Lower leg skin (tissue), 4 donors: ENCODE measurements around the gene EYS. TPM values are rescaled to one million over a fixed set of nuclear protein-coding genes. Genes with fewer than 3 reads are reported as not detected.

Source experiments
- DNase-seq, 2 donors: peaks; one replicate each; pipeline ENCODE4 v3.0.0-alpha.2; 2019; ENCODE audit warnings: low spot score in 2 of 2
- H3K4me3 ChIP-seq: fragments of 200-600 bp; sonication (generic); 2 replicates; pipeline ENCODE4 v1.5.1; 2017; ENCODE audit warnings: mild to moderate bottlenecking, low read depth; ENCODE audit not compliant: poor library complexity, severe bottlenecking
- POLR2A ChIP-seq, 2 donors: fragments of 450-650 bp; IDR thresholded peaks; one replicate each; pipeline ENCODE4 v1.6.1; 2016 to 2017; ENCODE audit warnings: antibody characterized with exemption in 2 of 2, mild to moderate bottlenecking in 1 of 2, moderate library complexity in 1 of 2
- WGBS, 2 donors: methylation state at CpG; one replicate each; pipeline ENCODE4 v1.1.5; 2018; 5-methylcytosine and 5-hydroxymethylcytosine counted together
- intact Hi-C: fragments of 100-400 bp; cut with DNase I; formaldehyde crosslinking; loops from one replicate; pipeline ENCODE4 v1.15.0; 2023; ENCODE audit warnings: low total_unique reads
- total RNA-seq, 4 donors: library from RNA; depleted of rRNA; stranded (reverse); fragments of >200 nt; gene quantifications; one replicate each; pipeline ENCODE4 v1.1.0, GENCODE V29; 2016
- TF ChIP-seq, protein P1 (sequence below), 3 donors: fragments of 450-650 bp; IDR thresholded peaks; one replicate each; pipeline ENCODE4 v1.5.1; 2016; ENCODE audit warnings: antibody characterized with exemption in 3 of 3, mild to moderate bottlenecking in 3 of 3, moderate library complexity in 2 of 3

The EYS gene
- total RNA-seq, 4 donors from 2014 or later, result 0.04 TPM; not detected in 3

DNA sequence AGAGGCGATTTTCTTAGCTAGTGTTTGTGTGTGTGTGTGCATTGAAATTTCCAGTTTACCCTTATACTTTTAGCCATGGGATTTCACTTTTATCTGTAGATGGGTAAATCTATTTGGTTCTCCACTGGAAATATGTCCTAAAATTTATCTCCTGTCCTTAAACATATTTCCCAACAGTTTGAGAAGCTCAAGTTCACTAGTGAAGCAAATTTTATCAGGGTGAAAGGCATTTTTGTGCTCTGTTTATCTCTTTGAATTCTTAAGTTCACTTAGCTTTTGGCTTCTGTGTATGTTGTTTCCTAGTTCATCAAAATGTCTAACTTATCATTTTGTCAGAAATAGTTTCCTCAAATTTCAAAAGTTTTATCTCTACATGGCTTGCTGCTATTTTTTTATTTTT is 1509.8 kb downstream of the EYS start:
- no peak overlapping the region for H3K4me3 ChIP-seq
- TF ChIP-seq, protein P1, sequence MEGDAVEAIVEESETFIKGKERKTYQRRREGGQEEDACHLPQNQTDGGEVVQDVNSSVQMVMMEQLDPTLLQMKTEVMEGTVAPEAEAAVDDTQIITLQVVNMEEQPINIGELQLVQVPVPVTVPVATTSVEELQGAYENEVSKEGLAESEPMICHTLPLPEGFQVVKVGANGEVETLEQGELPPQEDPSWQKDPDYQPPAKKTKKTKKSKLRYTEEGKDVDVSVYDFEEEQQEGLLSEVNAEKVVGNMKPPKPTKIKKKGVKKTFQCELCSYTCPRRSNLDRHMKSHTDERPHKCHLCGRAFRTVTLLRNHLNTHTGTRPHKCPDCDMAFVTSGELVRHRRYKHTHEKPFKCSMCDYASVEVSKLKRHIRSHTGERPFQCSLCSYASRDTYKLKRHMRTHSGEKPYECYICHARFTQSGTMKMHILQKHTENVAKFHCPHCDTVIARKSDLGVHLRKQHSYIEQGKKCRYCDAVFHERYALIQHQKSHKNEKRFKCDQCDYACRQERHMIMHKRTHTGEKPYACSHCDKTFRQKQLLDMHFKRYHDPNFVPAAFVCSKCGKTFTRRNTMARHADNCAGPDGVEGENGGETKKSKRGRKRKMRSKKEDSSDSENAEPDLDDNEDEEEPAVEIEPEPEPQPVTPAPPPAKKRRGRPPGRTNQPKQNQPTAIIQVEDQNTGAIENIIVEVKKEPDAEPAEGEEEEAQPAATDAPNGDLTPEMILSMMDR (IDR thresholded peaks at IDR 0.05), result no peak
- no peak for TF ChIP-seq POLR2A (IDR thresholded peaks at IDR 0.05)
- no peak for DNase-seq
- 97% methylated on average over 1 of the region's 1 CpG for WGBS, 2 donors
- intact Hi-C loops, result no loop called here

DNA sequence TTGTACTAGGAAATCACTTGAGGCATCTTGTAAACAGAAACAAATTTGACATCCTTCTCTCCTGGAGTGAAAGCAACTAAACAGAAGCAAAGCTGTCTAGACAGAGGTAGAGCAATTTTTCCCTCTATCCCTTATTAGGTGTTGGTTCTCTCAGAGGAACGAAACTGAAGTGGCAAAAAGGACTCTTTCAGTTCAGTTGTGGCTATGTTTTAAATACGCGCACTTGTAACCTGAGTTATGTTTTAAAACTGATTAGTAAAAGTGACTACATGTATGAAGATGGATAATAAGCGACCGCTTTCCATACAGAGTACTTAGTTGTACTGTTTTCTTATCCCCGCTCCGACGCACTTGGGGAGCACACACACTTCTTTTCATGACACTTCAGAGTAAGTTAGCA is 1520.4 kb downstream of the EYS start:
- intact Hi-C loops, result no loop called here
- no peak overlapping the region for H3K4me3 ChIP-seq
- no peak for DNase-seq
- WGBS, 2 donors, result 92 to 95% methylated on average over 8 of the region's 8 CpGs
- TF ChIP-seq, protein P1 (IDR thresholded peaks at IDR 0.05), result no peak
- no peak for TF ChIP-seq POLR2A (IDR thresholded peaks at IDR 0.05)

DNA sequence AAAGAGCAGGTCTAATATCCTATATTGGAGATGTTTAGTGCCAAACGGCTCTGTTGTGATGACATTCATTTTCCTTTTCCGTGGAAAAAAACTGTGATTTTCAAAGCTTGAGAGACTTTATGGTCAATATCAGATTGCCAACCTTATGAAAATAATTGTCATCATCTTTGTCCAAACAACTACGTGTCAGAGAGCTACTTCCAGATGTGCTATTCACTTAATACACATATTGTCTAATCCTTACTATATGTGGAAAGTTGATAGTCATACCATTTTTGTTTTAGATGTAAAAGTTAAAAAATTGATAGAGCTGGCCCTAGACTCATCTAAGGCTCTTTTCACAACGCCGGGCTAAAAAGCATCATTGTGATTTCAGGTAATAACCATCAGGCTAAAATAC is 1521.4 kb downstream of the EYS start:
- no peak for DNase-seq
- no peak for TF ChIP-seq POLR2A (IDR thresholded peaks at IDR 0.05)
- TF ChIP-seq, protein P1 (IDR thresholded peaks at IDR 0.05), result no peak
- 82 to 87% methylated on average over 5 of the region's 5 CpGs for WGBS, 2 donors
- H3K4me3 ChIP-seq, result no peak overlapping the region
- intact Hi-C loops, result no loop called here

DNA sequence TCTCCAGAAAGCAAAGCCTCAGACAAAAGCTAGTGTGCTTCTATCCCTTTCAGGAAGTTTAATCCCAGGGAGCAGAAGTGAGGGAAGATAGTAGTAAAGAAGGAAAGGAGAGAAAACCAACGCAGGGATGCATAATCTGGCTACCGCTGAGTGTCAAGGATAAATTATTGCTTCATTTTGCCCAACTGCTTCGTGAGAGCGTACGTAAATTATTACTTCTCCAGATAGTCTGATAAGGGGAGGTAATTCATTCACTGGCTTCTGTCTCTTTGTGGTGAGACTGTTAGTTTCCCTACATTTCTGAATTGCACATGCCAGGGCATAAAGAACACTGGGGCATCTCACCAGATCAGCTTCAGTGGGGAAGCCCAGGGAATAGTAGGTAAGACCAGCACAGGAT is 1531.7 kb downstream of the EYS start:
- 39 to 51% methylated on average over 5 of the region's 5 CpGs for WGBS, 2 donors
- H3K4me3 ChIP-seq, result no peak overlapping the region
- intact Hi-C loops, result no loop called here
- no peak for DNase-seq
- TF ChIP-seq, protein P1 (IDR thresholded peaks at IDR 0.05), result no peak
- TF ChIP-seq POLR2A (IDR thresholded peaks at IDR 0.05), result no peak

DNA sequence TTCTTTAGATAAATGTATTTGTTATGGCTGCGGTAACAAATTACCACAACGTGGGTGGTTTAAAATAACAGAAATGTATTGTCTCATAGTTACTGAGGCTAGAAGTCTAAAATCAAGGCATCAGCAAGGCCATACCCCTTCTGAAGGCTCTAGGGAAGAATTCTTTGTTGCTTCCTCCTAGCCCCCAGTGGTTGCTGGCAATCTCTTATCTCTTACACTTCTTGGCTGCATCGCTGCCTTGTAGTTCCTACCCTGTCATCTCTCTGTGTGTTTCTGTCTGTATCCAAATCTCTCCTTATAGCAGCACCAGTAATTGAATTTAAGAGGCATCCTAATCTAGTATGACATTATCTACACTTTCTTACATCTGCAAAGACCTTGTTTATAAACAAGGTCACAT is 1536.7 kb downstream of the EYS start:
- H3K4me3 ChIP-seq, result no peak overlapping the region
- 73 to 81% methylated on average over 3 of the region's 3 CpGs for WGBS, 2 donors
- TF ChIP-seq, protein P1 (IDR thresholded peaks at IDR 0.05), result no peak
- TF ChIP-seq POLR2A (IDR thresholded peaks at IDR 0.05), result no peak
- intact Hi-C loops, result no loop called here
- no peak for DNase-seq

DNA sequence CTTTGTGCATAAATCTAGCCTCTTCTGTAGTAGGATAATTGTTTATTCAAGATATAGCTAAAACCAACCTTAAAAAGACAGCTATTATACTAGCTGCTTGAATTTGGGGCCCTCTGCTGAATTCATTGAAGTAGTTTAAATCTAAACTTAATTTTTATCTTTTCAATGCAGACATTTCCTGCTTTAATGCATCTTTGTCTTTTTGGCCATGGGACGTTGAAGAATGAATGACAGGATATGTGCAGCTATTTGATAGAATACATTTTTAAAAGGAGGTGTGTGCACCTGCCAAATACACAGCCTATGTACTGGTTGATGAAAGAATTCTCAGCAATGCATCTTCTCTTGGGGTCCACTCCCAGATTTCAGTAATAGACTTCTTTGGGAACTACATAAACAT is 1546.5 kb downstream of the EYS start:
- WGBS, 2 donors, result 60 to 74% methylated on average over 1 of the region's 1 CpG
- TF ChIP-seq POLR2A (IDR thresholded peaks at IDR 0.05), result no peak
- TF ChIP-seq, protein P1 (IDR thresholded peaks at IDR 0.05), result no peak
- no peak overlapping the region for H3K4me3 ChIP-seq
- intact Hi-C loops, result no loop called here
- DNase-seq, result no peak
